ENCODE data around the gene WNT8B. TPM values are rescaled to one million over a fixed set of nuclear protein-coding genes. Genes with fewer than 3 reads are reported as not detected.

WNT8B gene
- total RNA-seq, 2 donors from 2014 or later = not detected

DNA sequence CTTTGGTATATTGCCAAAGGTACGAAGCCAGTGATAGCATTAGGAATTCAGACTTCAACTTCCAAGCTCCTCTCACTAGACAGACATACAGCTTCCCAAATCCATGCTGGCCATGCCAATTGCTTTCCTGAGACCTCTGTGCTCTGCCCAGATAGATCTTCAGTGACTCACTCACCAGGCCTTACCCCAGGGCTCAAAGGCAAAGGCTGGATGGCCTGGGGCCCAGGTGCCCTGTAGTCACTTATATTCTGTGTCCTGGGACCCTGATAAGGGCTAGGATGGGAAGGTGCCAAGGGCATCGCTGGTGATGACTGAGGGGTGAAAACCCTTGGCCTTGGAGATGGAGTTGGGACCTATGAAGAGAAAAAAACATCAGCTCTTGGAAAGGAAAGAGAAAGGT, 27.7 kb downstream of the WNT8B start:
- H3K27ac Mint-ChIP-seq = no peak overlapping the region
- peaks cover 6% of the 10 kb centered on the region for H3K36me3 Mint-ChIP-seq
- no peak overlapping the region for H3K4me3 Mint-ChIP-seq
- ATAC-seq (no peak), DNase-seq (ENCODE audit: low spot score) (no peak)
- no peaks in the 10 kb centered on the region for H3K9me3 Mint-ChIP-seq
- H3K27me3 Mint-ChIP-seq = no peaks in the 10 kb centered on the region
- no peaks in the 10 kb centered on the region for H3K4me1 Mint-ChIP-seq (ENCODE audit: low read depth in 2 of 2)

DNA sequence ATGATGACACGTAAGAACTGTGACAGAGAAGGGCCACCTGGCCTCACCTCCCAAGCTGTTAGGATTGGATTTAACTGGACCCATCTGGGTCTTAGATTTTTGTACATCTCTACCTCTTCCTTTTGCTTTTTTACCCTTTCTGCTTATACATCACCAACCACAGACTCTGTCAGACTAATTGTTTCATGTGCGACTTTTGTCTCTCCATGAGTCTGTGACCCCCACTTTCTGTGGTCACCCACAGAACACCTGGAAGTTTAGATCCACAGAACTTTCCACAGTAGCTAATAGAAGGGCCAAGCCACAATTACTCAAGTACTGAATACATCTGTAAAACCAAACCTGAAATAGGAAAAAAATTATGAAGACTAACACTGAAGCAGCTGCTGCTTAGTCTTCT, 33.8 kb downstream of the WNT8B start:
- peaks cover 16% of the 10 kb centered on the region for H3K36me3 Mint-ChIP-seq

GRCh38 chr10:100498059-100498458, 35.2 kb downstream of the WNT8B start:
- Mint-ChIP-seq H3K27ac (no peak overlapping the region), H3K4me1 (ENCODE audit: low read depth in 2 of 2) (peaks cover 0 to 5% of the 10 kb centered on the region in 2 donors), H3K4me3 (no peak overlapping the region), H3K9me3 (no peaks in the 10 kb centered on the region), H3K36me3 (peaks cover 21% of the 10 kb centered on the region), H3K27me3 (no peaks in the 10 kb centered on the region)
- DNase-seq (ENCODE audit: low spot score) = no peak
- peak in 1 of 2 donors; percentile 10 for ATAC-seq

More for the DNA sequence above, 33.8 kb downstream of the WNT8B start:
- no peak for ATAC-seq
- H3K4me3 Mint-ChIP-seq = no peak overlapping the region
- peaks cover 0 to 4% of the 10 kb centered on the region in 2 donors for H3K4me1 Mint-ChIP-seq (ENCODE audit: low read depth in 2 of 2)
- DNase-seq (ENCODE audit: low spot score) = no peak
- no peaks in the 10 kb centered on the region for H3K9me3 Mint-ChIP-seq
- no peaks in the 10 kb centered on the region for H3K27me3 Mint-ChIP-seq
- no peak overlapping the region for H3K27ac Mint-ChIP-seq

- DNase-seq (ENCODE audit: low spot score) = no peak
- no peak overlapping the region for H3K27ac Mint-ChIP-seq
- no peak overlapping the region for H3K4me3 Mint-ChIP-seq
- ATAC-seq = no peak
- peaks cover 3 to 10% of the 10 kb centered on the region in 2 donors for H3K4me1 Mint-ChIP-seq (ENCODE audit: low read depth in 2 of 2)
- no peaks in the 10 kb centered on the region for H3K27me3 Mint-ChIP-seq
- H3K36me3 Mint-ChIP-seq = peaks cover 25% of the 10 kb centered on the region
- H3K9me3 Mint-ChIP-seq = no peaks in the 10 kb centered on the region
Measured at GRCh38 chr10:100501423-100501822, 38.6 kb downstream of the WNT8B start.

- H3K36me3 Mint-ChIP-seq = peaks cover 30% of the 10 kb centered on the region
- H3K4me1 Mint-ChIP-seq (ENCODE audit: low read depth in 2 of 2) = peaks cover 9 to 19% of the 10 kb centered on the region in 2 donors
- no peak overlapping the region for H3K4me3 Mint-ChIP-seq
- H3K9me3 Mint-ChIP-seq = no peaks in the 10 kb centered on the region
- no peak overlapping the region for H3K27ac Mint-ChIP-seq
- no peaks in the 10 kb centered on the region for H3K27me3 Mint-ChIP-seq
- ATAC-seq (no peak), DNase-seq (ENCODE audit: low spot score) (no peak)
Measured at GRCh38 chr10:100502926-100503494, 40.2 kb downstream of the WNT8B start.

DNA sequence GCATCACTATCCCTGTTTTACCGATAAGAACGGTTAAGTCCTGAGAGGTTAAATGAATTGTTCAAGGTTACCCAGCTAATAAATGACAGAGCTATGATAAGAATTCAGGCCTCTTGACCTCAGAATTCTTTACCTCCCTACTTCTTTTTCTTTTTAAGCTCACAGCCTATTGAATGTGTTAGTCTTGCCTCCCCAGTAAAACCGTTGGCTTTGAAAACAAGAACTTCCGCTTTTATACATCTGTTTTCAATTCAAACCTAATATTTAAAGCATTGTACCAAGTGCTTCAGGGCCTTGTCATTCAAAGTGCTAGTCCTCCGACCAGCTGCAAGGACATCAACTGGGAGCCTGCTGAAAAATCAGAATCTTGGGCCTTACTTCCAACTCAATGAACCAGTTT, 41.3 kb downstream of the WNT8B start:
- ATAC-seq (no peak), DNase-seq (ENCODE audit: low spot score) (no peak)
- Mint-ChIP-seq H3K36me3 (peaks cover 30% of the 10 kb centered on the region), H3K4me1 (ENCODE audit: low read depth in 2 of 2) (peaks cover 19 to 30% of the 10 kb centered on the region in 2 donors), H3K27me3 (no peaks in the 10 kb centered on the region), H3K27ac (no peak overlapping the region), H3K9me3 (no peaks in the 10 kb centered on the region), H3K4me3 (no peak overlapping the region)

- Mint-ChIP-seq H3K4me1 (ENCODE audit: low read depth in 2 of 2) (peaks cover 28 to 40% of the 10 kb centered on the region in 2 donors), H3K27ac (no peak overlapping the region), H3K36me3 (peaks cover 24% of the 10 kb centered on the region), H3K9me3 (no peaks in the 10 kb centered on the region), H3K4me3 (no peak overlapping the region), H3K27me3 (no peaks in the 10 kb centered on the region)
- DNase-seq (ENCODE audit: low spot score) (no peak), ATAC-seq (no peak)
Measured at GRCh38 chr10:100505164-100505563, 42.4 kb downstream of the WNT8B start.

DNA sequence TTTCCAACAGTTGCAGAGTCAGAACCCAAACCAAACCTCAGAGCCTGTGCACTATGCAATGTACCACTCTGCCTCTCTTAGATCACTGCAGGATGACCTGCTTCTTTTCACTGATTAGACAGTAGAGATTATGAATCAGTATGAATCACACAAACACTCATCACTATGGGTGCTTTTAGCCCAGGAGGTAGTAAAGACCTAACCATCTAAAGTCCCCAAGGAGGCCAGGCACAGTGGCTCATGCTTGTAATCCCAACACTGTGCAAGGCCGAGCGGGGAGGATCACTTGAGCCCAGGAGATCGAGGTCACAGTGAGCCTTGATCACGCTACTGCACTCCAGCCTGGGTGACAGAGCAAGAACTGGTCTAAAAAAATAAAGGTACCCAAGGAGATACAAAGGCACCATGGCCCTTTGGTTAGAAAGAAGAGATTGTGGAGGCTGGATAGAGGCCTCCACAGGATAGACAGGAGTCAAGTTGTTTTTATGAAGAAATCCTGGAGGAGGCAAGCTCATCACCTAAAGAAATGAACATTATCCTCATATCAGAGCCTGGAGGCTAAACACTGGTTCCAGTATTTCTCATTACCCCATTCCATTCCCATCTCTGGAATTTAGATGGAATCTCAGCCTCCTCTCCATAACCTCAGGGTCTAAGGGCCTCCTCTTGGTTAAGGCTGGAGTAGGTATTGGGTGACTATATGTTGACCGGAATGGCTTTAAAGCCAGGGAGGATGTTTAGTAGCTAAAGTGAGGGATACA, 44.0 kb downstream of the WNT8B start:
- peak overlapping the region; percentile 93 to 95 for H3K27ac Mint-ChIP-seq
- peaks cover 40 to 50% of the 10 kb centered on the region in 2 donors for H3K4me1 Mint-ChIP-seq (ENCODE audit: low read depth in 2 of 2)
- H3K9me3 Mint-ChIP-seq = no peaks in the 10 kb centered on the region
- DNase-seq (ENCODE audit: low spot score) = no peak
- H3K4me3 Mint-ChIP-seq = peak overlapping the region; percentile 81
- peaks cover 16% of the 10 kb centered on the region for H3K36me3 Mint-ChIP-seq
- no peaks in the 10 kb centered on the region for H3K27me3 Mint-ChIP-seq
- ATAC-seq = peak; percentile 59 to 61

GRCh38 chr10:100507357-100507732, 44.5 kb downstream of the WNT8B start:
- peak overlapping the region; percentile 35 for H3K4me3 Mint-ChIP-seq
- peak overlapping the region; percentile 93 to 95 for H3K27ac Mint-ChIP-seq
- H3K36me3 Mint-ChIP-seq = peaks cover 13% of the 10 kb centered on the region
- ATAC-seq = no peak
- H3K4me1 Mint-ChIP-seq (ENCODE audit: low read depth in 2 of 2) = peaks cover 40 to 56% of the 10 kb centered on the region in 2 donors
- no peaks in the 10 kb centered on the region for H3K9me3 Mint-ChIP-seq
- no peak for DNase-seq (ENCODE audit: low spot score)
- no peaks in the 10 kb centered on the region for H3K27me3 Mint-ChIP-seq

DNA sequence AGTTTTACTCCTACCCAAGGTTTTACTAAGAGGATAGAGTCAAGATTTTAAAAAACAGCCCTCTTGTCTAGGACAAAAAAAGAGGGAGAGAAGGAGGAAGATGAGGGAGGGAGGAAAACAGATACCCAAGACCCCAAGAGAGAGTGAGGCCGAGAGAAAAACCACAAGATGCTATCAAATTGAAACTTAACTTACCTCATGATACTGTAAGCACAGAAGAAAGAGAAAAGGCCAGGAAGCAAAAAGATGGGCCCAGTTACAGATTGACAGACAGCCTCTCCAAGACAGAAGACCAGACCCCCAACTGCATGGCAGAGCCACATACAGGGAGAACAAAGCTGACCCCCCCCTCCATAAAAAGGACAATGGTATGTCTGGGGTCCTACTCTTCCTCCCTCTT, 45.5 kb downstream of the WNT8B start:
- Mint-ChIP-seq H3K27me3 (no peaks in the 10 kb centered on the region), H3K9me3 (no peaks in the 10 kb centered on the region), H3K4me1 (ENCODE audit: low read depth in 2 of 2) (peaks cover 40 to 60% of the 10 kb centered on the region in 2 donors), H3K4me3 (peak overlapping the region; percentile 73), H3K36me3 (peaks cover 13% of the 10 kb centered on the region), H3K27ac (peak overlapping the region; percentile 93 to 95)
- DNase-seq (ENCODE audit: low spot score) (no peak), ATAC-seq (no peak)

DNA sequence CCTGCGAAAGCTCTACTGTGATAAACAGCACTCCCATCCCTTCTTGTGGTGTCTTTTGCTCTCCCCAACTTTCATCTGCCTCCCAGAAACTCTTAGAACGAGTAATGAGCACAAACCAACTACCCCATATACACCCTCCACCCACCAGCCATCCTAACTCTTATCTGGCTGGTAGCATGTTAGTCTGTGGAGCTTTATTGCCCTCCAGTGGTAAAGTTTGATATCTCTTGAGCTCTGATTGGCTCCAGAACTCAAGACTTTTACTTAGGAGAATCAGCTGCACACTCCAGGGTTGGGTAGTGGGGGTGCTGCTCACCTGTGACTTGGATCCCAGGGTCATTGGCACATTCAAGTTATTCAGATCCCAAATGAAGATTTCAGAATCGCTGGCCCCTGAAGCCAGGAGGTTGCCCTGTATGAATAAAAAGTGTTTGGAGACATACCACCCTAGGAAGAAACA, 45.9 kb downstream of the WNT8B start:
- H3K4me3 Mint-ChIP-seq = peak overlapping the region; percentile 73
- H3K9me3 Mint-ChIP-seq = no peaks in the 10 kb centered on the region
- ATAC-seq = peak; percentile 68 to 75
- peak overlapping the region; percentile 93 to 95 for H3K27ac Mint-ChIP-seq
- H3K4me1 Mint-ChIP-seq (ENCODE audit: low read depth in 2 of 2) = peaks cover 40 to 60% of the 10 kb centered on the region in 2 donors
- peaks cover 13% of the 10 kb centered on the region for H3K36me3 Mint-ChIP-seq
- no peaks in the 10 kb centered on the region for H3K27me3 Mint-ChIP-seq
- no peak for DNase-seq (ENCODE audit: low spot score)

DNA sequence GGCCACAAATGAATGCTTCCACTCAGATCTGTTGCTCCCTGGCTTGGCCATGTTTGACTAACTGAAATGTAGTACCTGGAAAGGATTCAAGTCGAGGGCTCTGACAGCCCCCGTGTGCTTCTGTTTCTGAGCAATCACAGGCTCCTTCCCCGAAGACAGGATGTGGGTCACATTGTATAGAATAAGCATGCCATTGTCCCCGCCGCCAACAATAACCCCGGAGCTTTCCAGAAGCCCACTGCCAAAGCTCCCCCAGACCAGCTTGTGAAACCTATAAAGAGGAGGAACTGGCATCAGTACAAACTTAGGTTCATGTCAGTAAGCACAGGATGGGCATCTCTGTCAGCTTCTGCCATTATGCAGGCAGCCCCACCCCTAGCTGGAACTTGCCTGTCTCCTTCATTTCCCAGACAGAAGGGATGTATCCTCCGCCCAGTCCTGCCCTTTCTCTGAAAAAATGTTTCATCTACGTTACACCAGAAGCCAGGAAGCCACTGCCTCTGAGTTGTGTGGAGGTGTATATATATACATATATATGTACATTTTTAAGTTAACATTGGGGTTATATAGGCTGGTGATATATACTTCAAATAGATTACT, 46.5 kb downstream of the WNT8B start:
- H3K27me3 Mint-ChIP-seq = no peaks in the 10 kb centered on the region
- peak overlapping the region; percentile 73 for H3K4me3 Mint-ChIP-seq
- H3K36me3 Mint-ChIP-seq = peaks cover 12% of the 10 kb centered on the region
- H3K27ac Mint-ChIP-seq = peak overlapping the region; percentile 93 to 95
- DNase-seq (ENCODE audit: low spot score) (peak; percentile 82), ATAC-seq (peak; percentile 75)
- H3K4me1 Mint-ChIP-seq (ENCODE audit: low read depth in 2 of 2) = peaks cover 40 to 60% of the 10 kb centered on the region in 2 donors
- H3K9me3 Mint-ChIP-seq = no peaks in the 10 kb centered on the region

- Mint-ChIP-seq H3K4me1 (ENCODE audit: low read depth in 2 of 2) (peaks cover 40 to 60% of the 10 kb centered on the region in 2 donors), H3K36me3 (peaks cover 5% of the 10 kb centered on the region)
- ATAC-seq = peak; percentile 80 to 81
Measured at GRCh38 chr10:100510533-100511308, 47.9 kb downstream of the WNT8B start.

More at GRCh38 chr10:100510533-100511308, 47.9 kb downstream of the WNT8B start:
- Mint-ChIP-seq H3K27me3 (no peaks in the 10 kb centered on the region), H3K4me3 (peak overlapping the region; percentile 73), H3K9me3 (no peaks in the 10 kb centered on the region), H3K27ac (peak overlapping the region; percentile 93 to 95)
- peak; percentile 63 for DNase-seq (ENCODE audit: low spot score)

All from natural killer cell treated with Interleukin-12 subunit alpha and Interleukin-12 subunit beta and Interleukin-15 and Interleukin-18, amount 100 ng/mL, for 72 hours (primary cell).